ENCODE results near the gene SEMA6B.

The SEMA6B gene

DNA sequence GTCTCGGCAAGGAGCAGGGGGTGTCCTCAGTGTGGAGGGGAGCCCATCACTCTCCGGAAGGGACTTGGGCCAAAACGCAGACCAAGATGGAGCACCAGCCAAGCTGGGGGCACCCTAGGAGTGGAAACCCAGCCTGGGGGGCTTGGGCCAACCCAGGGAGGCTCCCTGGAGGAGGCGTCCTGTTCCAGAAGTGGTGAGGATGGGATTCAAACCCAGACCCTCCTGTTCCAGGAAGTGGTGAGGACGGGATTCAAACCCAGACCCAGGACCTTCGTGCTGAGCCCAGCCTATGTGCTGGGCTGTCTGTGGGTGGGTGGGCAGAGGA, 40.4 kb downstream of the SEMA6B start:
- POLR2A ChIA-PET = no interaction called here
- CTCF ChIA-PET = no interaction called here

DNA sequence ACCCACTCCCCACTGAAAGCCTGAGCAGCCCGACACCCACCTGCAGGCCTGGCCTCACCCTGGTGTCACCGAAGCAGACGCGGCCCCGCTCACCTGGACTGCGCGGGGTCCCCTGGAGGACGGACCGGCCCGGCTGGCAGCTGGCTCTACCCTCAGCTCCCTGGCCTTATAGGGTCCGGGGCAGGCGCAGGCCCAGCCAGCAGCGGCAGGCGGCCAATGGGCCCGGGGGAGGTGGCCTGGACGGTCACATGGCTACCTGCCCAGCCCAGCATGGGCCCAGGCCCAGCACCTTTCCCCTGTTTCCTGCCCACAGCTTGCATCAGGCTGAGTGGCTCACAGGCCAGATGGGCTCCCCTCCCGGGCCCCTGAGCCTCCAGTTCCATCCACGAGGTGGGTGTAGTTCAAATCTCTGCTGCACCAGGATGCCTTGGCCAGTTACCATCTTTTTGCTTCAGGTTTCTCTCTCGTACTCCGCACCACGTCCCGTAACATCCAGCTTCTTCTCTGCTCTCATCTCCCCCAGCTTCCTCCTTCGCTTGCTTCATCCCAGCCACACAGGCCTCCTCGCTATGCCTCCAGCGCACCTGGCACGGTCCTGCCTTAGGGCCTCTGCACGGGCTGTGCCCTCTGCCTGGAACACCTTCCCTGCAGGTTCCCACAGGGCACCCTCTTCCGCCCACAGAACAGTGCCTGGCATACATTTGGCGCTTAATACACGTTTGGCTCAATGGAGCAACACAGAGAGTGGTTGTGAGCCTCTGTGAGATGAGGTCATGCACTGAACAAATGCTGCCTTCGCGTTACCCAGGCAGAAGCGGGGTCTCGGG, 40.9 kb downstream of the SEMA6B start, which contains the start of gene PLIN4:
PLIN4 (minus strand) TSS at position 142 of the 827 bp plus-strand sequence. CDS start 214 bp downstream, outside the sequence.
- ChIA-PET POLR2A (interaction anchor here (0.6 kb wide), 1 partner anchor 286 kb away, joined by 5 read pairs; no protein-coding TSS in a partner anchor), CTCF (interaction anchor here (0.7 kb wide), 1 partner anchor 31 kb away, joined by 3 read pairs; no protein-coding TSS in a partner anchor)
- TF ChIP-seq ZNF600 (tag by site-specific recombination; IDR thresholded peaks at IDR 0.05) (peak; percentile 54; the same call in 1 of the 2 replicates), ZNF274 (IDR thresholded peaks at IDR 0.05; ENCODE audit: low read length) (no peak), ZNF274 (tag by site-specific recombination; IDR thresholded peaks at IDR 0.05; ENCODE audit: borderline replicate concordance) (no peak)
- Histone ChIP-seq H3K4me1 (ENCODE audit: control insufficient read depth, insufficient read depth, low read length) (no peaks in the 10 kb centered on the region), H3K9me3 (ENCODE audit: control insufficient read depth, insufficient read depth, low read depth, low read length) (no peaks in the 10 kb centered on the region), H3K4me3 (ENCODE audit: low read depth, low read length) (no peak within 1 kb of the TSS), H3K27ac (ENCODE audit: extremely low read depth, low read depth, low read length) (no peak within 1 kb of the TSS), H3K36me3 (ENCODE audit: control insufficient read depth in 2 of 2, insufficient read depth in 1 of 2, low read length in 2 of 2) (no peaks in the 10 kb centered on the region)

More for the DNA sequence above, 40.4 kb downstream of the SEMA6B start:
- Histone ChIP-seq H3K4me3 (ENCODE audit: low read depth, low read length) (no peak overlapping the region), H3K36me3 (ENCODE audit: control insufficient read depth in 2 of 2, insufficient read depth in 1 of 2, low read length in 2 of 2) (no peaks in the 10 kb centered on the region), H3K4me1 (ENCODE audit: control insufficient read depth, insufficient read depth, low read length) (no peaks in the 10 kb centered on the region), H3K27ac (ENCODE audit: extremely low read depth, low read depth, low read length) (no peak overlapping the region), H3K9me3 (ENCODE audit: control insufficient read depth, insufficient read depth, low read depth, low read length) (no peaks in the 10 kb centered on the region)
- TF ChIP-seq ZNF510 (tag by site-specific recombination; IDR thresholded peaks at IDR 0.05; ENCODE audit: insufficient replicate concordance) (no peak), GLIS1 (tag by site-specific recombination; IDR thresholded peaks at IDR 0.05) (no peak), SP7 (tag by site-specific recombination; IDR thresholded peaks at IDR 0.05) (no peak), ZSCAN23 (tag by site-specific recombination; IDR thresholded peaks at IDR 0.05) (no peak), ZFP3 (tag by site-specific recombination; IDR thresholded peaks at IDR 0.05; ENCODE audit: low read depth) (no peak), FEZF1 (tag by site-specific recombination; IDR thresholded peaks at IDR 0.05) (no peak), PRDM1 (tag by site-specific recombination; IDR thresholded peaks at IDR 0.05) (no peak), ZNF544 (tag by site-specific recombination; IDR thresholded peaks at IDR 0.05) (no peak), ZNF692 (tag by site-specific recombination; IDR thresholded peaks at IDR 0.05) (no peak), ZSCAN18 (tag by site-specific recombination; IDR thresholded peaks at IDR 0.05) (no peak), ZNF391 (tag by site-specific recombination; IDR thresholded peaks at IDR 0.05; ENCODE audit: borderline replicate concordance, low read depth) (no peak), ZNF19 (tag by site-specific recombination; IDR thresholded peaks at IDR 0.05; ENCODE audit: low read depth) (no peak), ZNF112 (tag by site-specific recombination; IDR thresholded peaks at IDR 0.05) (no peak), ZBTB20 (tag by site-specific recombination; IDR thresholded peaks at IDR 0.05) (no peak), ZNF26 (tag by site-specific recombination; IDR thresholded peaks at IDR 0.05) (no peak), ZNF146 (tag by site-specific recombination; IDR thresholded peaks at IDR 0.05) (no peak)
- TF ChIP-seq, protein P1, sequence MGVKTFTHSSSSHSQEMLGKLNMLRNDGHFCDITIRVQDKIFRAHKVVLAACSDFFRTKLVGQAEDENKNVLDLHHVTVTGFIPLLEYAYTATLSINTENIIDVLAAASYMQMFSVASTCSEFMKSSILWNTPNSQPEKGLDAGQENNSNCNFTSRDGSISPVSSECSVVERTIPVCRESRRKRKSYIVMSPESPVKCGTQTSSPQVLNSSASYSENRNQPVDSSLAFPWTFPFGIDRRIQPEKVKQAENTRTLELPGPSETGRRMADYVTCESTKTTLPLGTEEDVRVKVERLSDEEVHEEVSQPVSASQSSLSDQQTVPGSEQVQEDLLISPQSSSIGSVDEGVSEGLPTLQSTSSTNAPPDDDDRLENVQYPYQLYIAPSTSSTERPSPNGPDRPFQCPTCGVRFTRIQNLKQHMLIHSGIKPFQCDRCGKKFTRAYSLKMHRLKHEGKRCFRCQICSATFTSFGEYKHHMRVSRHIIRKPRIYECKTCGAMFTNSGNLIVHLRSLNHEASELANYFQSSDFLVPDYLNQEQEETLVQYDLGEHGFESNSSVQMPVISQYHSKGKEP (tag by site-specific recombination; IDR thresholded peaks at IDR 0.05) = no peak
- TF ChIP-seq, protein P2, sequence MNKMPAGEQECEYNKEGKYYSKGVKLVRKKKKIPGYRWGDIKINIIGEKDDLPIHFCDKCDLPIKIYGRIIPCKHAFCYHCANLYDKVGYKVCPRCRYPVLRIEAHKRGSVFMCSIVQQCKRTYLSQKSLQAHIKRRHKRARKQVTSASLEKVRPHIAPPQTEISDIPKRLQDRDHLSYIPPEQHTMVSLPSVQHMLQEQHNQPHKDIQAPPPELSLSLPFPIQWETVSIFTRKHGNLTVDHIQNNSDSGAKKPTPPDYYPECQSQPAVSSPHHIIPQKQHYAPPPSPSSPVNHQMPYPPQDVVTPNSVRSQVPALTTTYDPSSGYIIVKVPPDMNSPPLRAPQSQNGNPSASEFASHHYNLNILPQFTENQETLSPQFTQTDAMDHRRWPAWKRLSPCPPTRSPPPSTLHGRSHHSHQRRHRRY (tag by site-specific recombination; IDR thresholded peaks at IDR 0.05) = no peak

All from HEK293 (cell line).